ENCODE measurements around the gene COQ10A.
"Not testable (repeated sequence)": the region's sequence is repeated elsewhere in the genome, so short reads cannot be mapped to it uniquely, and the experiment has no call there.

The COQ10A gene

GRCh38 chr12:56282579-56282978 is 15.8 kb downstream of the COQ10A start:
- DNase-seq = no peak

GRCh38 chr12:56284263-56284662 is 17.5 kb downstream of the COQ10A start:
- not testable (repeated sequence) for DNase-seq

- DNase-seq = no peak
Measured at GRCh38 chr12:56286044-56286830, 19.5 kb downstream of the COQ10A start.

GRCh38 chr12:56288705-56289387 is 22.1 kb downstream of the COQ10A start:
- DNase-seq = no peak

- DNase-seq = no peak
Measured at GRCh38 chr12:56293795-56294194, 27.1 kb downstream of the COQ10A start.

GRCh38 chr12:56296295-56296694 is 29.6 kb downstream of the COQ10A start:
- DNase-seq = no peak

- DNase-seq = no peak
Measured at GRCh38 chr12:56297400-56297799, 30.7 kb downstream of the COQ10A start.

- DNase-seq = no peak
Measured at GRCh38 chr12:56298828-56299227, 32.1 kb downstream of the COQ10A start.

- DNase-seq = no peak
Measured at GRCh38 chr12:56299308-56299852, 32.6 kb downstream of the COQ10A start.

- DNase-seq = peak; percentile 97 to 98 (median 98)
Measured at GRCh38 chr12:56299853-56300643, 33.3 kb downstream of the COQ10A start, which contains the start of gene CS. TSS of gene CS (minus strand) at chr12:56300330. CDS start at chr12:56300201, 129 bp downstream.

GRCh38 chr12:56300644-56301464 is 34.1 kb downstream of the COQ10A start:
- no peak for DNase-seq

- DNase-seq = no peak
Measured at GRCh38 chr12:56304276-56304675, 37.5 kb downstream of the COQ10A start.

- no peak for DNase-seq
Measured at GRCh38 chr12:56304872-56305590, 38.3 kb downstream of the COQ10A start.

- no peak for DNase-seq
Measured at GRCh38 chr12:56307221-56307965, 40.7 kb downstream of the COQ10A start.

- DNase-seq = no peak
Measured at GRCh38 chr12:56308714-56309113, 42.0 kb downstream of the COQ10A start.

- no peak for DNase-seq
Measured at GRCh38 chr12:56311003-56311402, 44.3 kb downstream of the COQ10A start.

- no peak for DNase-seq
Measured at GRCh38 chr12:56315249-56315621, 48.5 kb downstream of the COQ10A start.

GRCh38 chr12:56315622-56316473 is 49.1 kb downstream of the COQ10A start, which contains the start of gene CNPY2:
TSS of gene CNPY2 (minus strand) at chr12:56315988. CDS start at chr12:56315217, 771 bp downstream.
- peak; percentile 83 to 91 (median 85) for DNase-seq

GRCh38 chr12:56317675-56318074 is 50.9 kb downstream of the COQ10A start:
- no peak for DNase-seq

Measured in activated CD4-positive, CD25-positive, alpha-beta regulatory T cell (primary cell).